HEK293 (cell line): ENCODE measurements around the gene LIPE.

Experiments
- ZBTB7A ChIP-seq: fragments of 450-650 bp; formaldehyde crosslinking; IDR thresholded peaks from 2 replicates; pipeline ENCODE4 v1.5.1; 2016; ENCODE audit warnings: low read depth, missing biosample characterization, missing genetic modification characterization
- ZNF138 ChIP-seq: fragments of 450-650 bp; formaldehyde crosslinking; IDR thresholded peaks from 2 replicates; pipeline ENCODE4 v1.5.1; 2016; ENCODE audit warnings: missing biosample characterization, missing genetic modification characterization, borderline replicate concordance
- ZNF2 ChIP-seq: fragments of 450-650 bp; formaldehyde crosslinking; IDR thresholded peaks from 2 replicates; pipeline ENCODE4 v1.5.1; 2016; ENCODE audit warnings: missing biosample characterization, missing genetic modification characterization
- TF ChIP-seq, protein P1 (sequence below): fragments of 450-650 bp; formaldehyde crosslinking; IDR thresholded peaks from 2 replicates; pipeline ENCODE4 v1.5.1; 2016; ENCODE audit warnings: missing biosample characterization, missing genetic modification characterization
- TF ChIP-seq, protein P2 (sequence below): fragments of 450-650 bp; formaldehyde crosslinking; IDR thresholded peaks from 2 replicates; pipeline ENCODE4 v1.5.1; 2016; ENCODE audit warnings: missing biosample characterization, missing genetic modification characterization

DNA sequence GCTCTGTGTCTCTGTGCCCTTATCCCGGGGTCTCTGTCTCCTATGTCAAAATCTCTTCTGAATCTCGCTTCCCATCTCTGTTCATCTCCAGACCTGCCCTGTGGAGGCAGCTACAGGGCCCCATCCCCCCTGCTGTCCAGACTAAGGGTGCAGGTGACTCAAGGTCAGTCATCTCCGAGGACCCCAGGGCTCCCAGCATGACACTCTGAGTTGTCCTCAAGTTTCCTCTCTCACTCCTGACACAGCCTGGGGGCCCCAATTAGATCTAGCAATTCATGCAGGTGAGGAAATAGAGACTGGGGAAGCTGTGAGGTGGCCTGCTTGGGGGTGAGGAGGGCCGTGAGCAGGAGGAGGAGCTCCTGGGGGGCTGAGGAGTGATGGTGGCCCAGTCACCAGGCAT is 35.0 kb downstream of the LIPE start:
- TF ChIP-seq ZBTB7A = no peak
- TF ChIP-seq ZNF2 = no peak
- TF ChIP-seq, protein P1, sequence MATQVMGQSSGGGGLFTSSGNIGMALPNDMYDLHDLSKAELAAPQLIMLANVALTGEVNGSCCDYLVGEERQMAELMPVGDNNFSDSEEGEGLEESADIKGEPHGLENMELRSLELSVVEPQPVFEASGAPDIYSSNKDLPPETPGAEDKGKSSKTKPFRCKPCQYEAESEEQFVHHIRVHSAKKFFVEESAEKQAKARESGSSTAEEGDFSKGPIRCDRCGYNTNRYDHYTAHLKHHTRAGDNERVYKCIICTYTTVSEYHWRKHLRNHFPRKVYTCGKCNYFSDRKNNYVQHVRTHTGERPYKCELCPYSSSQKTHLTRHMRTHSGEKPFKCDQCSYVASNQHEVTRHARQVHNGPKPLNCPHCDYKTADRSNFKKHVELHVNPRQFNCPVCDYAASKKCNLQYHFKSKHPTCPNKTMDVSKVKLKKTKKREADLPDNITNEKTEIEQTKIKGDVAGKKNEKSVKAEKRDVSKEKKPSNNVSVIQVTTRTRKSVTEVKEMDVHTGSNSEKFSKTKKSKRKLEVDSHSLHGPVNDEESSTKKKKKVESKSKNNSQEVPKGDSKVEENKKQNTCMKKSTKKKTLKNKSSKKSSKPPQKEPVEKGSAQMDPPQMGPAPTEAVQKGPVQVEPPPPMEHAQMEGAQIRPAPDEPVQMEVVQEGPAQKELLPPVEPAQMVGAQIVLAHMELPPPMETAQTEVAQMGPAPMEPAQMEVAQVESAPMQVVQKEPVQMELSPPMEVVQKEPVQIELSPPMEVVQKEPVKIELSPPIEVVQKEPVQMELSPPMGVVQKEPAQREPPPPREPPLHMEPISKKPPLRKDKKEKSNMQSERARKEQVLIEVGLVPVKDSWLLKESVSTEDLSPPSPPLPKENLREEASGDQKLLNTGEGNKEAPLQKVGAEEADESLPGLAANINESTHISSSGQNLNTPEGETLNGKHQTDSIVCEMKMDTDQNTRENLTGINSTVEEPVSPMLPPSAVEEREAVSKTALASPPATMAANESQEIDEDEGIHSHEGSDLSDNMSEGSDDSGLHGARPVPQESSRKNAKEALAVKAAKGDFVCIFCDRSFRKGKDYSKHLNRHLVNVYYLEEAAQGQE = no peak
- TF ChIP-seq, protein P2, sequence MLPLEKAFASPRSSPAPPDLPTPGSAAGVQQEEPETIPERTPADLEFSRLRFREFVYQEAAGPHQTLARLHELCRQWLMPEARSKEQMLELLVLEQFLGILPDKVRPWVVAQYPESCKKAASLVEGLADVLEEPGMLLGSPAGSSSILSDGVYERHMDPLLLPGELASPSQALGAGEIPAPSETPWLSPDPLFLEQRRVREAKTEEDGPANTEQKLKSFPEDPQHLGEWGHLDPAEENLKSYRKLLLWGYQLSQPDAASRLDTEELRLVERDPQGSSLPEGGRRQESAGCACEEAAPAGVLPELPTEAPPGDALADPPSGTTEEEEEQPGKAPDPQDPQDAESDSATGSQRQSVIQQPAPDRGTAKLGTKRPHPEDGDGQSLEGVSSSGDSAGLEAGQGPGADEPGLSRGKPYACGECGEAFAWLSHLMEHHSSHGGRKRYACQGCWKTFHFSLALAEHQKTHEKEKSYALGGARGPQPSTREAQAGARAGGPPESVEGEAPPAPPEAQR = no peak
- no peak for TF ChIP-seq ZNF138 (tag by site-specific recombination)
